Measurements from ENCODE around the gene SCN3B.

DNA sequence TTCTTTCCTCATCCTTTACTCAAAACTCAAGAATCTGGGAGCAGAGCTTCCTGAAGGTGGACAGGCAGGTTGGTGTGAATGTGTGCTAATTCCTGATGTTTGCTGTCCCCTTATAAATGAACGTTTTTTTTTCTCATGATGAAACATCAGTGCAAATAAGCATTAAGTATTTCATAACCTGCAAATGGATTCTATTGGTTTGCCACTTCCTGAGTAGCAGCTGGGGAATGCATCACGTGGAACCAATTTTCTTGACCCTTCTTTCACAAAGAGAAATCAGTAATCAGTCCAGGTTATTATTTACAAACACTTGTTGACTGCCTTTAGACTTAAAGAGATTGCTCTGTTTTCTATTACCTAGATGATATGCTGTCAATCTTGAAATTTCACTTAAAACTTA is 40.1 kb upstream of the SCN3B start:
- TF ChIP-seq CTCF (IDR thresholded peaks at IDR 0.05) (no peak), POLR2AphosphoS5 (IDR thresholded peaks at IDR 0.05) (no peak), POLR2A (IDR thresholded peaks at IDR 0.05) (no peak), EP300 (IDR thresholded peaks at IDR 0.05) (no peak)

Data from gastroesophageal sphincter (tissue), 3 donors.